Aorta (tissue), 5 donors: ENCODE data around the gene GRIN3A. TPM values are rescaled to one million over a fixed set of nuclear protein-coding genes. Genes with fewer than 3 reads are reported as not detected.

Source experiments
- ATAC-seq: fragments of 200-7000 bp; cut with Tn5 transposase; one replicate; pipeline ENCODE4 v1.9.1; 2022; ENCODE audit warnings: moderate library complexity; ENCODE audit not compliant: low FRiP score
- DNase-seq, 2 donors: peaks; one replicate each; pipeline ENCODE4 v3.0.0-alpha.2; 2020
- H3K27ac ChIP-seq, 2 donors: one replicate each; pipeline ENCODE4 v1.5.1; 2013; ENCODE audit warnings: low read length in 2 of 2, mild to moderate bottlenecking in 2 of 2, moderate library complexity in 2 of 2, control low read depth in 1 of 2, inconsistent platforms in 1 of 2, low read depth in 1 of 2
- H3K27me3 ChIP-seq, 2 donors: one replicate each; pipeline ENCODE4 v1.6.1; 2013; ENCODE audit warnings: control low read depth in 1 of 2, low read length in 1 of 2, mild to moderate bottlenecking in 1 of 2, moderate library complexity in 1 of 2; ENCODE audit not compliant: insufficient read depth in 2 of 2, control insufficient read depth in 1 of 2
- H3K36me3 ChIP-seq, 2 donors: one replicate each; pipeline ENCODE4 v1.6.1; 2013; ENCODE audit warnings: control low read depth in 1 of 2, low read length in 1 of 2, mild to moderate bottlenecking in 1 of 2; ENCODE audit not compliant: insufficient read depth in 2 of 2, control insufficient read depth in 1 of 2
- H3K4me1 ChIP-seq, 2 donors: one replicate each; pipeline ENCODE4 v1.6.1; 2013; ENCODE audit warnings: low read length in 2 of 2, control low read depth in 1 of 2, mild to moderate bottlenecking in 1 of 2, moderate library complexity in 1 of 2; ENCODE audit not compliant: insufficient read depth in 2 of 2, control insufficient read depth in 1 of 2
- H3K4me3 ChIP-seq, 2 donors: one replicate each; pipeline ENCODE4 v1.5.1; 2013; ENCODE audit warnings: low read length in 2 of 2, control low read depth in 1 of 2, mild to moderate bottlenecking in 1 of 2
- H3K9me3 ChIP-seq: one replicate; pipeline ENCODE4 v1.6.1; 2013; ENCODE audit warnings: mild to moderate bottlenecking, low read length; ENCODE audit not compliant: control insufficient read depth
- WGBS, 2 donors: extraction: QIAGEN DNeasy Blood & Tissue Kit; methylation state at CpG; one replicate each; pipeline ENCODE4 v1.1.7; 2013; 5-methylcytosine and 5-hydroxymethylcytosine counted together
- intact Hi-C, 2 donors: fragments of 100-400 bp; cut with DNase I; formaldehyde crosslinking; loops; one replicate each; pipeline versions ENCODE4 v1.14.2 to v1.15.0; 2022
- polyA plus RNA-seq, 2 donors: library from polyadenylated mRNA; stranded (reverse); fragments of 200-250 nt; gene quantifications; one replicate each; pipeline ENCODE4 v1.2.3, GENCODE V29; 2013
- total RNA-seq, 2 donors: library from RNA; stranded (reverse); fragmentation: NEBNext Ultra II Directional; extraction: Animal tissue kit (Norgen Biotek cat#: 25700); gene quantifications; one replicate each; pipeline ENCODE4 v1.2.1, GENCODE V29; 2021
- donor health status: healthy with polysubstance abuse.
- donor health status: Bipolar disorder and iron deficiency.
- donor health status: DM: no; HTN: no; CAD: no.
- donor health status: DM: no; HTN: no; CAD: no.
- donor health status: DM: yes; HTN: yes; CAD: no.

The GRIN3A gene
- total and polyA plus RNA-seq, 4 donors = 0.13 to 0.33 TPM; not detected in 2

- Histone ChIP-seq H3K27ac (no peak overlapping the region), H3K4me3 (no peak overlapping the region), H3K36me3 (no peaks in the 10 kb centered on the region), H3K9me3 (no peaks in the 10 kb centered on the region), H3K4me1 (no peaks in the 10 kb centered on the region), H3K27me3 (peaks cover 0 to 3% of the 10 kb centered on the region in 2 donors)
- intact Hi-C loops = no loop called here
- no peak for ATAC-seq
- WGBS, 2 donors = 79 to 80% methylated on average over 4 of the region's 4 CpGs
- no peak for DNase-seq
These were observed 151.0 kb downstream of the GRIN3A start for GRCh38 chr9:101587332-101588043.

DNA sequence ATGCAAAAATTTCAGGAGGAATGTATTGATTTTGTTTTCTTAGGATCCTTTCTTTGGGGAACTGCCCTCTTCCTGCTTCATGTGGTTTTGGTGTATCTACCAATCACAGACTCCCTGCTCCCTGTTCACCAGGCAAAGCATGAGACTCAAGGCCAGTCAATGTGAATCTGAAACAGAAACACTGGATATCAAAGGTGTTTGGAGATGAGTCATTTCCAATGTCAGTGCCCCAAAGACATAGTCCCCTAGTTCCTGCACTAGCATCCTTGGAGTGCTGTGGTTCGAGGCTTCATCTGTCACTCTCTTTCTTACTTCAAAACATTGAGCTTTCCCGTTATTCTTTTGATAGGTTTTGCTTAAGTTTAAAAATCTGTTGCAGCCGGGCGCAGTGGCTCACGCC lies 151.8 kb downstream of the GRIN3A start:
- H3K9me3 ChIP-seq = no peaks in the 10 kb centered on the region
- H3K4me1 ChIP-seq = no peaks in the 10 kb centered on the region
- H3K36me3 ChIP-seq = no peaks in the 10 kb centered on the region
- no peak overlapping the region for H3K4me3 ChIP-seq
- H3K27ac ChIP-seq = no peak overlapping the region
- 73 to 92% methylated on average over 5 of the region's 5 CpGs for WGBS, 2 donors
- no peak for ATAC-seq
- no peaks in the 10 kb centered on the region for H3K27me3 ChIP-seq
- DNase-seq = no peak
- intact Hi-C loops = no loop called here

- intact Hi-C loops = no loop called here
- DNase-seq = no peak
- no peaks in the 10 kb centered on the region for H3K9me3 ChIP-seq
These were observed 152.7 kb downstream of the GRIN3A start for GRCh38 chr9:101585740-101586139.

GRCh38 chr9:101582553-101582952 lies 155.9 kb downstream of the GRIN3A start:
- no peaks in the 10 kb centered on the region for H3K9me3 ChIP-seq
- H3K4me1 ChIP-seq = no peaks in the 10 kb centered on the region
- DNase-seq (no peak), ATAC-seq (no peak)
- 74 to 87% methylated on average over 1 of the region's 1 CpG for WGBS, 2 donors
- no peak overlapping the region for H3K27ac ChIP-seq
- no peaks in the 10 kb centered on the region for H3K27me3 ChIP-seq
- intact Hi-C loops = no loop called here
- no peak overlapping the region for H3K4me3 ChIP-seq
- no peaks in the 10 kb centered on the region for H3K36me3 ChIP-seq

More at GRCh38 chr9:101585740-101586139, 152.7 kb downstream of the GRIN3A start:
- no peak for ATAC-seq
- Histone ChIP-seq H3K4me1 (no peaks in the 10 kb centered on the region), H3K27me3 (no peaks in the 10 kb centered on the region), H3K36me3 (no peaks in the 10 kb centered on the region), H3K4me3 (no peak overlapping the region), H3K27ac (no peak overlapping the region)
- WGBS, 2 donors = 52 to 70% methylated on average over 3 of the region's 3 CpGs

DNA sequence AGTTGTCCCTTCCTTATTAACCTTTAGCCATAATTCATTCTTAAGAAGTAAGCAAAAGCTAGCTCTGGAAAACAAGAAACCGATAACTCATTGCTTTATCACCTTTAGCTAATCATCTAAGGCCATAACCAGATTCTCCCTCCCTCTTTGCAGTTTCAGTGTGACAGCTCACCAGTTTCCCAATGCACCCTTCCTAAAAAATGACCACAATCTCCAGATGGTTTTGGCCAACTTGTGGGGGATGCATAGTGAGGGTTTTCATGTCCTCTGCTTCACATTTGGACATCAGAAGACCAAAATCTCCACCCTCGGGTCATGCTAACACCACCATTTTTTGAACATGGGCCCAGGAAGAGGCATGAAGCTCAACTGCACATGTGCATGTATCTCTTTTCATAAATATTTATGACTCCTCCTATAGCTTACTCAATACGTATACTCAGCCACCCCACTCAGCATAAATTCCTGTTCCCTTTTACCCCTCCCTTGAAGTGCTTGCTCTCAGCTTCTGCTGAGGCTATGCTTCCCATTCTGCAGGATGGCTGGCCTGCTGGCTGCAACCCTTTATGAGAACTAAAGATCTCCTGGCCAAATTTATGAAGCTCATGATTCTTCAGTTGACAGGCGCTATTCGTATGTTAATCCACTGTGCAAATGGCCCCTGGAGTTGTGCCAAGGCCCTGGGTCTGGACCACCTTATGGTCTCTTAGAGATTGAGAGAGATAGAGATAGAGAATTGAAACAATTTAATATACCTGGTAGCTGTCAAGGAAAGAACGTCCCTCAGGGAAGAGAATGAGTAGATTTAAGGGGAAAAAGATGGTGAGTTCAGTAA lies 158.5 kb downstream of the GRIN3A start:
- DNase-seq (peak in 1 of 2 donors; percentile 51), ATAC-seq (no peak)
- H3K4me3 ChIP-seq = no peak overlapping the region
- no peaks in the 10 kb centered on the region for H3K9me3 ChIP-seq
- H3K27ac ChIP-seq = no peak overlapping the region
- H3K4me1 ChIP-seq = no peaks in the 10 kb centered on the region
- no peaks in the 10 kb centered on the region for H3K27me3 ChIP-seq
- H3K36me3 ChIP-seq = no peaks in the 10 kb centered on the region
- WGBS, 2 donors = 78 to 82% methylated on average over 6 of the region's 6 CpGs
- intact Hi-C loops = no loop called here

DNA sequence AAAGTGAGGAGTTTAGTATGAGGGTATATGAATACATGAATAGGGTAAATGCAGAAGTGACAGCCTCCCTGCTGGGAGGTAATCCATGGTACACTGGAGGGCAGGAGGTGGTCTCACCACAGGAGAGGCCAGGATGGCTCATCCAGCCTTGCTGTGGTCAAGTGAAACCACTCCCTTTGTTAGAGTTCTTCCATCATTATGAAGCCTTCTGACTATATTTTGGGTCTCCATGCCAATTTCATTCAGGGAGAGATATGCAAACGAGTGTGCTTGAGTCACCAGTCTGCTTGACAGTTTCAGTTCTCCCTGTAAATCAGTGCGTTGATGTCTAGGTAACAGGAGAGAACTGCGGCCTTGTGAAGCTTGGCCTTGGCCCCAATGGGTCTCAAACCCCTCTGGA lies 160.1 kb downstream of the GRIN3A start:
- no peak overlapping the region for H3K27ac ChIP-seq
- 75 to 78% methylated on average over 3 of the region's 3 CpGs for WGBS, 2 donors
- no peaks in the 10 kb centered on the region for H3K36me3 ChIP-seq
- H3K4me3 ChIP-seq = no peak overlapping the region
- intact Hi-C loops = no loop called here
- no peak for DNase-seq
- no peak for ATAC-seq
- no peaks in the 10 kb centered on the region for H3K9me3 ChIP-seq
- no peaks in the 10 kb centered on the region for H3K27me3 ChIP-seq
- H3K4me1 ChIP-seq = no peaks in the 10 kb centered on the region

DNA sequence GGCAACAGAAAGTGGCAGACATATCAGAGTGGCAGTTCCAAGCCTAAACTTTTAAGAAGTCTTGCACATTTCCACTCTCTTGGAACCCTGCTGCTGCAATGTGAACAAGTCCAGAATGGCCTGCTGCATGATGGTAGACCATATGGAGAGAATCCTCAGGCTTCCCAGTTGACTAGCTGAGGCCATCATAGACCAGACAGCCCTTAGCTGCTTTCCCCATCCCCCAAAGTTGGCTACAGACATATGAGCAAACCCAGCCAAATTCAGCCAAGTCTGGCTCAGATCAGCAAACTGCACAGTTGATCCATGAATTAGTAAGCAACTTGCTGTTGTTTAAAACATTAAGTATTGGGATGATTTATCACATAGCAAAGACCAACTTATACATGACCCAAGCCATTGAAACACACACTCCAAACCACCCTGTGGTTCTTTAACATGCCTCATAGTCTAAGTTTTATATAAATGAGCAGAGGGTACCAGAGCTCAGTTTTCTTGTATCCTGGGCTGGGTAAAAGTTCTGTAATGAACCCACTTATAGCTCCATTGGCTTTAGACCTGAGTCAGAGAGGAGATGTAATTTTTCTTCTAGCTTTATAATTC lies 163.6 kb downstream of the GRIN3A start:
- H3K36me3 ChIP-seq = peaks cover 0 to 2% of the 10 kb centered on the region in 2 donors
- DNase-seq (no peak), ATAC-seq (no peak)
- H3K4me3 ChIP-seq = no peak overlapping the region
- H3K27me3 ChIP-seq = no peaks in the 10 kb centered on the region
- no peaks in the 10 kb centered on the region for H3K4me1 ChIP-seq
- no peak overlapping the region for H3K27ac ChIP-seq
- H3K9me3 ChIP-seq = no peaks in the 10 kb centered on the region
- intact Hi-C loops = no loop called here

GRCh38 chr9:101572316-101572715 lies 166.1 kb downstream of the GRIN3A start:
- WGBS, 2 donors = 61 to 81% methylated on average over 2 of the region's 2 CpGs
- ATAC-seq (no peak), DNase-seq (no peak)
- no peak overlapping the region for H3K27ac ChIP-seq
- no peaks in the 10 kb centered on the region for H3K4me1 ChIP-seq
- H3K9me3 ChIP-seq = no peaks in the 10 kb centered on the region
- H3K4me3 ChIP-seq = no peak overlapping the region
- H3K36me3 ChIP-seq = peaks cover 0 to 2% of the 10 kb centered on the region in 2 donors
- intact Hi-C loops = no loop called here
- H3K27me3 ChIP-seq = no peaks in the 10 kb centered on the region
